Measurements from ENCODE around the gene A4GNT. TPM values are rescaled to one million over a fixed set of nuclear protein-coding genes. Genes with fewer than 3 reads are reported as not detected.

The A4GNT gene
- not detected in 2 replicates for total RNA-seq

DNA sequence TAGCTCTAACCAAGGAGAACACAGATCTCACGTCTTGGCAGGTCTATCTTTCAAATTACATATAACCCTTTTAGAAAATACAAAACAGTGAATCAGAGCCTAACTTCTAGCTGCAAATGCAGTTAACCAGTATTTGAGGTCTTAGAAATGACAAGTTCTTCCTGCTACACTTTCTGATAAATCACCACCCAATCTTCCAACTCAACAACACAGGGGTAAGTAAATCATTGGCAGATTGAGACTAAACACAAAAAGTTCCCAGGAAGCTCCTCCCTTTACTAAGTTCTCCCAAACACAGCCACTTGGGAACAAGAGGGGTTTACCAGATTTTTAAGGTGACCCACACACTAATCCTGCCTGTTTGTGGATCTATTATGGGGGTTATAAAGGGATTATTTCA is at the start of gene A4GNT:
Gene A4GNT (minus strand): TSS at position 152 of the 400 bp plus-strand sequence. CDS start 1,134 bp downstream, outside the sequence.

DNA sequence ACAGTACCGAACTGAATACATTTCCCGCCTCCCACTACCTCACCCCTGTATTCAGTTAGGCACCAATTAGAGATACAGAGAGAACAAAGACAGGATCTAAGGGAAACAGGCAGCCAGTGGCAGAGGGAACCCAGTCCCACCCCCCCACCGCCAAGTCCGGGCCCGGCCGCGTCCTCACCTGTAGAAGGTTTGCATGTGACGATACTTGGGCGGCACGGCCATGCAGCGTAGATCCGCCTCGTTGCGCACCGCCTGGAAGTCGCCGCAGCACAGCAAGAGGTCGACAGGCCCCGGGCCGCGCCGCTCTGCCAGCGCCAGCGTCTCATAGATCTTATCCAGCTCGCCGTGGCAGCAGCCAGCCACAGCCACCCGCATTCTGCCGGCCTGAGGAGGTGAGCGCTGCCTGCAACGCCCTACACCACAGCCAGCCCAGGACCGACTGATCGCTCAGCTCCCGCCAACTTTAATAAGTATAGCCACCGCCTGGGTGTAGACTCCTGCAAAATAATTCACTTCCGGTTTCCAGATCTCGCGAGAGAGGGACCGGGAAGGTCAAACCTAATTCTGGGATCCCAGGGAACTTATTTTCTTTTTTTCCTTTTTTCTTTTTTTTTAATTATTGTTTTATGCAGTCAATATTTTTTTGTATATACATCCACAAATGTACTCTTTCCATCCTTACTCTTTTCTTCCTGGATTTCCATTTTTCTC is 42.4 kb upstream of the A4GNT start, which contains the start of gene DBR1:
Gene DBR1 (minus strand): TSS at position 501 of the 711 bp plus-strand sequence. CDS start 126 bp downstream, at position 375.

DNA sequence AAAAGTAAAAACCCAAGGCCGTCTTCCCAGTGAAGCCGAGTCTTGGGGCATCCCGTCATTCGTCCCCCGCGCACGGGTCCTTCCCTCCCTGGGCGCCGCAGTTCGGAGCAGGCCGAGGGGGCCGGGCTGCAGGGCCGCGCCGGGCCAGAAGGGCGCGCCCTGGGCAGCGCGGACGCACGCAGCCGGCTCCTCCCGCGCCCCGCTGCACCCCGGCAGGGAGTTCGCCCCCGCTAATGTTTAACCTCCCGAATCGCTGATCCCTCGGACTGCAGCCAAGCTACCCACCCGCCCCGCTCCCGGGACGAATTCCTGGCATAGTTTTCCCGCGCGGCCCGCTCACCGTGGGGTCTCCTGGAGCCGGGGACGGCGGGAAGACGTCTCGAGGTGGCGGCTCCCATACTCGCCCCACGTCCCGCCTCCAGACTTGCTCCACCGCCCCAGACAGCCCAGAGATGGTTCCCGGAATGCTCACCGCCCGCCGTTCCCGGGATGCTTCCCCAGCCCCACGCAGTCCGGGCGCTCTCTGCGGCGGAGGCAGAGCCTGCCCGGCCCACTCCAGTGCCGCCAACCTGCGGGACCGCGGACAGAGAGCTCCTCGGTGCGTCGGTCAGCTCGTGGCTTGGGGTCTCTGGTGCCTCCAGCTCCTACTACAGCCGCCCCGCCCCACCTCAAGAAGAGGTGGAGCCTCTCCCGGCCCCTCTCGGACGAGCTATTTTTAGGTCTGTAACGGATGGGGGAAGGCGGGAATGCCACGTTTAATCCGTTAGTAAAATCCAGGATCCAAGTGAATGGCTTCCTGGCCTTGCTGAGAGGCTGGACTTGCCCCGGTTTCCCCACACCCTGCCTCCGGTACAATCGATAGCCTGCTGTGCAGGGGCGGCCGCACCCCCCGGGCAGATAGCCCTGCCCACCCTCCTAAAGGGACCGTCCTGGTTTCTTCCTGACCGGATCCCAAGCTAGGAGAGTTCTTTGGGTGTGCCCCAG is 16.9 kb downstream of the A4GNT start, which contains the start of gene DZIP1L:
Gene DZIP1L (minus strand): TSS at position 621 of the 984 bp plus-strand sequence. CDS start 11,637 bp downstream, outside the sequence.

Other genes with a start within 250 kb of the A4GNT start
- gene CLDN18, start 122.2 kb downstream of the A4GNT start, total RNA-seq: not detected in 2 replicates
- 13.0 and 16.9 TPM in 2 replicates for gene DZIP1L, start 16.8 kb downstream of the A4GNT start, total RNA-seq
- gene DBR1, start 42.5 kb upstream of the A4GNT start, total RNA-seq: 8.9 and 11.7 TPM in 2 replicates
- gene ARMC8, start 54.9 kb upstream of the A4GNT start, total RNA-seq: 22.4 and 32.4 TPM in 2 replicates
- gene NME9, start 197.5 kb upstream of the A4GNT start, total RNA-seq: 1.1 TPM in 1 of 2 replicates, not detected in the other
- 40.2 and 50.6 TPM in 2 replicates for gene MRAS, start 216.2 kb upstream of the A4GNT start, total RNA-seq